ENCODE data around the gene RAB3GAP2.
"Not testable (repeated sequence)": the region's sequence is repeated elsewhere in the genome, so short reads cannot be mapped to it uniquely, and the experiment has no call there.

Gene RAB3GAP2

GRCh38 chr1:220278991-220279390, 6.7 kb upstream of the RAB3GAP2 start:
- ChIA-PET POLR2A (no interaction called here), CTCF (interaction anchor here (0.9 to 1.4 kb wide), 3 partner anchors 11 to 52 kb away, joined by 3 to 5 read pairs (median 4); no protein-coding TSS in a partner anchor)
- no peak for DNase-seq (ENCODE audit: extremely low spot score)
- no peak for TF ChIP-seq SUZ12 (IDR thresholded peaks at IDR 0.05)
- TF ChIP-seq FOXM1 (IDR thresholded peaks at IDR 0.05; ENCODE audit: borderline replicate concordance) = no peak
- TF ChIP-seq HDGF (IDR thresholded peaks at IDR 0.05; ENCODE audit: borderline replicate concordance) = no peak
- no peak for TF ChIP-seq ELF4 (IDR thresholded peaks at IDR 0.05)
- no peak for TF ChIP-seq FOXK2 (IDR thresholded peaks at IDR 0.05)
- no peak for TF ChIP-seq LEF1 (IDR thresholded peaks at IDR 0.05; ENCODE audit: borderline replicate concordance)
- TF ChIP-seq TARDBP (IDR thresholded peaks at IDR 0.05) = no peak
- TF ChIP-seq FOXA1 (IDR thresholded peaks at IDR 0.05) = no peak

DNA sequence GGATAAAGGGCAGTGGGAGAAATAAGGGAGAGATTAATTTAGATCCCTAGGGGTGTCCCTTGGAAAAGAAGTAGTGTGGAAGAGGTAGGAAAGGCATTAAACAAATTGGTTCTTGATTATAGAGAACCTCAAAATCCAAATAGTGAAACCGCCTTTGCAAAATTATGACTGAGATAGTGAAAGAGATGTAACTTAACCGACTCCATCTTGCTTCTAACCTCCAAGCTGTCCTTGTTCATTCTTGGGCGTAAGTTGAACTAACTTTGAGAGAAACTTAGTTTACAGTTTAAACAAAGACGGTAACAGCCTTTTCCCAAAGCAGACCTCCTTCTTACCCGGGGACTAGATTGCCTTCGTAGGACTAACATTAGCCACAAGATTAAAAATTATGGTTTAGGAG, 3.2 kb upstream of the RAB3GAP2 start:
- POLR2A ChIA-PET = no interaction called here
- CTCF ChIA-PET = no interaction called here
- no peak for DNase-seq (ENCODE audit: extremely low spot score)
- TF ChIP-seq CTBP1 (IDR thresholded peaks at IDR 0.05; ENCODE audit: borderline replicate concordance) (no peak), ELF4 (IDR thresholded peaks at IDR 0.05) (no peak), FOXK2 (IDR thresholded peaks at IDR 0.05) (no peak), PKNOX1 (IDR thresholded peaks at IDR 0.05) (no peak)

- CTCF ChIA-PET = no interaction called here
- TF ChIP-seq BHLHE40 (IDR thresholded peaks at IDR 0.05; ENCODE audit: borderline replicate concordance) = no peak
- no peak for TF ChIP-seq NFRKB (IDR thresholded peaks at IDR 0.05)
- no peak for TF ChIP-seq ZNF384 (IDR thresholded peaks at IDR 0.05)
- TF ChIP-seq HDGF (IDR thresholded peaks at IDR 0.05; ENCODE audit: borderline replicate concordance) = no peak
- TF ChIP-seq LEF1 (IDR thresholded peaks at IDR 0.05; ENCODE audit: borderline replicate concordance) = no peak
- DNase-seq (ENCODE audit: extremely low spot score) = no peak
- POLR2A ChIA-PET = no interaction called here
Measured at GRCh38 chr1:220274251-220274855, 2.1 kb upstream of the RAB3GAP2 start.

DNA sequence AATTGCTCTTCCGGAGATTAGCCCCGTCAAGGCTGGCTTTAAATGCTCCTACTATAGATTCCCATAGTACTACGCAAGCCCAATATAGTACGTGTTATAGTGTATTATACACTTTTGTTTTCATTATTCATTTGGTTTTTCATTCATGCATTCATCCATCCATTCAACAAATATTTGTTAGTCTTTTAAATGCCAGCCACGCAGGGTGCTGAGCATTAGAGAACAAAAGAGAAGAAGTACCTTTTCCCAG, 513 bp upstream of the RAB3GAP2 start:
- POLR2A ChIA-PET = interaction anchor here (0.6 to 1.6 kb wide), 5 partner anchors 8 to 514 kb away, joined by 3 to 5 read pairs (median 3); partner anchors contain the start of genes IARS2 and MTARC1
- TF ChIP-seq FOXM1 (IDR thresholded peaks at IDR 0.05; ENCODE audit: borderline replicate concordance) (no peak), TARDBP (IDR thresholded peaks at IDR 0.05) (no peak), SUZ12 (IDR thresholded peaks at IDR 0.05) (no peak)
- CTCF ChIA-PET = interaction anchor here (1.1 to 1.6 kb wide), 2 partner anchors 23 to 512 kb away, joined by 3 to 5 read pairs; no protein-coding TSS in a partner anchor

DNA sequence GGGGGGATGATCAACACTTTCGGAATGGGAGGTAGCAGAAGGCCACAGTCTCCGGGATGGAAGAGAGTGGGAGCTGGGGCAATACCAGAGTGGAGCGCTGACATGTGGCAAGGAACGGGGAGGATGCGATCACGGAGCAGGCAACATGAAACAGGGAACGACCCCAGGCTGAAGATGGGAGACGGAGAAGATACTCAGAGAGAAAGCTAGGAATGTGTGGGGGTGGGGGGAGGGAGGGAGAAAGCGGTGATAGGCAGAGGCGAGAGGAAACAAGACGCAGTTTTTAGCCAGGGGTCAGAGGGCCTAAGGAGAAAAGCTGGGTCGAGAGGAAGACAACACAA, 577 bp downstream of the RAB3GAP2 start:
- TF ChIP-seq FOXK2 (IDR thresholded peaks at IDR 0.05) = no peak
- TF ChIP-seq PKNOX1 (IDR thresholded peaks at IDR 0.05) = no peak
- no peak for TF ChIP-seq CTBP1 (IDR thresholded peaks at IDR 0.05; ENCODE audit: borderline replicate concordance)
- TF ChIP-seq HDGF (IDR thresholded peaks at IDR 0.05; ENCODE audit: borderline replicate concordance) = no peak
- no peak for TF ChIP-seq ARNT (IDR thresholded peaks at IDR 0.05)
- ChIA-PET POLR2A (interaction anchor here (1.0 to 1.6 kb wide), 4 partner anchors 9 to 515 kb away, joined by 3 to 5 read pairs (median 3); partner anchors contain the start of gene MTARC1), CTCF (interaction anchor here (0.6 to 1.6 kb wide), 3 partner anchors 25 to 513 kb away, joined by 3 to 5 read pairs (median 3); no protein-coding TSS in a partner anchor)
- peak; percentile 30 for DNase-seq (ENCODE audit: extremely low spot score)

More for the DNA sequence above, 513 bp upstream of the RAB3GAP2 start:
- DNase-seq (ENCODE audit: extremely low spot score) = no peak

- TF ChIP-seq SP1 (IDR thresholded peaks at IDR 0.05) (no peak), FOXA1 (IDR thresholded peaks at IDR 0.05) (no peak), CTBP1 (IDR thresholded peaks at IDR 0.05; ENCODE audit: borderline replicate concordance) (no peak), NFRKB (IDR thresholded peaks at IDR 0.05) (no peak), L3MBTL2 (conservative IDR thresholded peaks at IDR 0.05) (no peak), ZNF384 (IDR thresholded peaks at IDR 0.05) (no peak), FOXK2 (IDR thresholded peaks at IDR 0.05) (no peak)
- CTCF ChIA-PET = no interaction called here
- DNase-seq (ENCODE audit: extremely low spot score) = no peak
- POLR2A ChIA-PET = interaction anchor here (1.2 kb wide), 1 partner anchor 479 kb away, joined by 4 read pairs; the partner anchor contains the start of gene MTARC2
Measured at GRCh38 chr1:220269036-220269435, 3.2 kb downstream of the RAB3GAP2 start.

DNA sequence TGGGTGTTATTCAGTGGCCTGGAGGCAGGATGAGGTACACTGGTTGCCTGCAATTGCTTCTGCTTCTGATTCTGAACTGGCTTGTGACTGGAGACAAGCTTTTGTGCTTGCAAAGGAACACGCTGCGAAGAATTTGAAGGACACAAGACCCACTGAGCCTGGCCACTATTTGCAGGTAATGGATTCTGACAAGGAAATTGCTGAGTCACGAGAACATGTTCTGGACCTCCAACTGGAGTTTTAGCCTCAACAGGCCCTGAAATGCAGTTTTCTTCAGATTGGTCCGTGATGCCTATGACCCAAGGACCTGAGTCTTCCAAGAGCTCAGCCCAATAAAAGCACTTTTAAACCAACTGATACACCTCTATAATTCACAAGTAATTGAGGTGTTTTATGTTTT, 4.6 kb downstream of the RAB3GAP2 start:
- POLR2A ChIA-PET = no interaction called here
- TF ChIP-seq SP1 (IDR thresholded peaks at IDR 0.05) = no peak
- TF ChIP-seq PKNOX1 (IDR thresholded peaks at IDR 0.05) = no peak
- TF ChIP-seq TARDBP (IDR thresholded peaks at IDR 0.05) = no peak
- TF ChIP-seq ELF4 (IDR thresholded peaks at IDR 0.05) = no peak
- TF ChIP-seq FOXK2 (IDR thresholded peaks at IDR 0.05) = no peak
- TF ChIP-seq SUZ12 (IDR thresholded peaks at IDR 0.05) = no peak
- TF ChIP-seq CTBP1 (IDR thresholded peaks at IDR 0.05; ENCODE audit: borderline replicate concordance) = no peak
- TF ChIP-seq L3MBTL2 (conservative IDR thresholded peaks at IDR 0.05) = no peak
- no peak for TF ChIP-seq ZNF384 (IDR thresholded peaks at IDR 0.05)
- TF ChIP-seq FOXM1 (IDR thresholded peaks at IDR 0.05; ENCODE audit: borderline replicate concordance) = no peak
- TF ChIP-seq ARNT (IDR thresholded peaks at IDR 0.05) = no peak
- no peak for TF ChIP-seq FOXA1 (IDR thresholded peaks at IDR 0.05)
- no peak for TF ChIP-seq LEF1 (IDR thresholded peaks at IDR 0.05; ENCODE audit: borderline replicate concordance)
- TF ChIP-seq HDGF (IDR thresholded peaks at IDR 0.05; ENCODE audit: borderline replicate concordance) = no peak
- TF ChIP-seq NFRKB (IDR thresholded peaks at IDR 0.05) = no peak
- no peak for TF ChIP-seq BHLHE40 (IDR thresholded peaks at IDR 0.05; ENCODE audit: borderline replicate concordance)
- no peak for DNase-seq (ENCODE audit: extremely low spot score)
- CTCF ChIA-PET = no interaction called here

GRCh38 chr1:220260228-220260627, 12.0 kb downstream of the RAB3GAP2 start:
- DNase-seq (ENCODE audit: extremely low spot score); POLR2A ChIA-PET; CTCF ChIA-PET: not testable (repeated sequence)

DNA sequence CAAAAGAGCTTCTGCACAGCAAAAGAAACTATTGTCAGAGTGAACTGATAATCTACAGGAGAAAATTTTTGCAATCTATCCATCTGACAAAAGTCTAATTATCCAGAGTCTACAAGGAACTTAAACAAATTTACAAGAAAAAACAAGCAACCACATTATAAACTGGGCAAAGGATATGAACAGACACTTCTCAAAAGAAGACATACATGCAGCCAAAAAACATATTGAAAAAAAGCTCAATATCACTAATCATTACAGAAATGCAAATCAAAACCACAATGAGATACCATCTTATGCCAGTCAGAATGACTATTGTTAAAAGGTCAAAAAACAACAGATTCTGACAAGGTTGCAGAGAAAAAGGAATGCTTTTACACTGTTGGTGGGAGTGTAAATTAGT, 12.5 kb downstream of the RAB3GAP2 start:
- DNase-seq (ENCODE audit: extremely low spot score); CTCF ChIA-PET; POLR2A ChIA-PET: not testable (repeated sequence)

GRCh38 chr1:220256194-220256593, 16.1 kb downstream of the RAB3GAP2 start:
- POLR2A ChIA-PET; CTCF ChIA-PET; DNase-seq (ENCODE audit: extremely low spot score): not testable (repeated sequence)

Measured in HEK293T (cell line).